WTC11 (cell line): ENCODE measurements around the gene KIAA0930. TPM values are rescaled to one million over a fixed set of nuclear protein-coding genes. Genes with fewer than 3 reads are reported as not detected.

ENCODE experiments used
- ATAC-seq: fragments of 200-7000 bp; cut with Tn5 transposase; 2 replicates; pipeline ENCODE4 v1.10.0; 2021; ENCODE audit warnings: mild to moderate bottlenecking, moderate library complexity
- CTCF ChIA-PET: fragments of 300-600 bp; sonication (Branson Sonifier 250); formaldehyde crosslinking; loops from one replicate; lab custom pipeline; 2021; ENCODE audit warnings: antibody characterized with exemption; lab: Charles Lee
- POLR2A ChIA-PET: fragments of 350-600 bp; sonication (Branson Sonifier 250); formaldehyde crosslinking; loops from one replicate; lab custom pipeline; 2021; ENCODE audit warnings: antibody characterized with exemption; lab: Charles Lee
- DNase-seq: peaks from one replicate; pipeline ENCODE4 v3.0.0; 2021; ENCODE audit warnings: low spot score
- H3K27ac Mint-ChIP-seq: 2 replicates; pipeline ENCODE4 v1.8.0; 2021; ENCODE audit warnings: mixed read lengths
- H3K27me3 Mint-ChIP-seq: 2 replicates; pipeline ENCODE4 v1.8.0; 2021; ENCODE audit warnings: low read depth, mild to moderate bottlenecking, moderate library complexity, mixed read lengths
- H3K36me3 Mint-ChIP-seq: 2 replicates; pipeline ENCODE4 v1.8.0; 2021; ENCODE audit warnings: mixed read lengths
- H3K4me1 Mint-ChIP-seq: 2 replicates; pipeline ENCODE4 v1.8.0; 2022; ENCODE audit warnings: mixed read lengths
- H3K4me3 Mint-ChIP-seq: 2 replicates; pipeline ENCODE4 v1.8.0; 2021; ENCODE audit warnings: mild to moderate bottlenecking, moderate library complexity, mixed read lengths
- H3K9me3 Mint-ChIP-seq: 2 replicates; pipeline ENCODE4 v1.8.0; 2021; ENCODE audit warnings: mixed read lengths
- CTCF ChIP-seq: fragments of 200-600 bp; IDR thresholded peaks from 2 replicates; pipeline ENCODE4 v1.8.0; 2022; ENCODE audit warnings: antibody characterized with exemption
- E2F4 ChIP-seq: sonication (generic); formaldehyde crosslinking; IDR thresholded peaks from 2 replicates; pipeline ENCODE4 v1.8.1; 2022; ENCODE audit warnings: low read depth, mild to moderate bottlenecking, moderate library complexity, missing genetic modification reagents, borderline replicate concordance
- FOXJ3 ChIP-seq: sonication (generic); formaldehyde crosslinking; IDR thresholded peaks from 2 replicates; pipeline ENCODE4 v1.9.0; 2021; ENCODE audit warnings: missing genetic modification reagents, mild to moderate bottlenecking, borderline replicate concordance
- FOXP1 ChIP-seq: sonication (generic); formaldehyde crosslinking; IDR thresholded peaks from 2 replicates; pipeline ENCODE4 v1.8.0; 2022; ENCODE audit warnings: missing genetic modification reagents, mild to moderate bottlenecking, moderate library complexity, borderline replicate concordance
- HMGXB4 ChIP-seq: sonication (generic); formaldehyde crosslinking; IDR thresholded peaks from 2 replicates; pipeline ENCODE4 v1.8.1; 2023; ENCODE audit warnings: mild to moderate bottlenecking, moderate library complexity, missing genetic modification reagents
- IRF1 ChIP-seq: sonication (generic); formaldehyde crosslinking; IDR thresholded peaks from 2 replicates; pipeline ENCODE4 v1.8.0; 2023; ENCODE audit warnings: missing genetic modification reagents
- NFE2L1 ChIP-seq: sonication (generic); formaldehyde crosslinking; IDR thresholded peaks from 2 replicates; pipeline ENCODE4 v1.8.1; 2023; ENCODE audit warnings: missing genetic modification reagents
- RELA ChIP-seq: sonication (generic); formaldehyde crosslinking; IDR thresholded peaks from 2 replicates; pipeline ENCODE4 v1.8.1; 2022; ENCODE audit warnings: missing genetic modification reagents, mild to moderate bottlenecking, borderline replicate concordance
- SMAD4 ChIP-seq: sonication (generic); formaldehyde crosslinking; IDR thresholded peaks from 2 replicates; pipeline ENCODE4 v1.8.0; 2022; ENCODE audit warnings: mild to moderate bottlenecking, missing genetic modification reagents
- total RNA-seq: library from RNA; stranded (reverse); gene quantifications from 3 replicates; pipeline ENCODE4 v1.2.3, GENCODE V29; 2021
- TF ChIP-seq, protein P1 (sequence below): fragments of 250-450 bp; sonication (Bioruptor Pico); IDR thresholded peaks from 2 replicates; pipeline ENCODE4 v1.9.0; 2021; ENCODE audit warnings: mild to moderate bottlenecking

The KIAA0930 gene
- total RNA-seq, 1 experiment from 2014 or later: 62.1 TPM

GRCh38 chr22:45210577-45210976 is 30.1 kb downstream of the KIAA0930 start:
- Mint-ChIP-seq H3K27me3 (no peaks in the 10 kb centered on the region), H3K27ac (no peak overlapping the region), H3K9me3 (no peaks in the 10 kb centered on the region), H3K4me1 (peaks cover 21% of the 10 kb centered on the region), H3K36me3 (no peaks in the 10 kb centered on the region; the same call in 1 of the 2 replicates), H3K4me3 (no peak overlapping the region)
- DNase-seq: no peak
- POLR2A ChIA-PET: no interaction called here
- ATAC-seq: no peak
- TF ChIP-seq E2F4: no peak
- TF ChIP-seq, protein P1, sequence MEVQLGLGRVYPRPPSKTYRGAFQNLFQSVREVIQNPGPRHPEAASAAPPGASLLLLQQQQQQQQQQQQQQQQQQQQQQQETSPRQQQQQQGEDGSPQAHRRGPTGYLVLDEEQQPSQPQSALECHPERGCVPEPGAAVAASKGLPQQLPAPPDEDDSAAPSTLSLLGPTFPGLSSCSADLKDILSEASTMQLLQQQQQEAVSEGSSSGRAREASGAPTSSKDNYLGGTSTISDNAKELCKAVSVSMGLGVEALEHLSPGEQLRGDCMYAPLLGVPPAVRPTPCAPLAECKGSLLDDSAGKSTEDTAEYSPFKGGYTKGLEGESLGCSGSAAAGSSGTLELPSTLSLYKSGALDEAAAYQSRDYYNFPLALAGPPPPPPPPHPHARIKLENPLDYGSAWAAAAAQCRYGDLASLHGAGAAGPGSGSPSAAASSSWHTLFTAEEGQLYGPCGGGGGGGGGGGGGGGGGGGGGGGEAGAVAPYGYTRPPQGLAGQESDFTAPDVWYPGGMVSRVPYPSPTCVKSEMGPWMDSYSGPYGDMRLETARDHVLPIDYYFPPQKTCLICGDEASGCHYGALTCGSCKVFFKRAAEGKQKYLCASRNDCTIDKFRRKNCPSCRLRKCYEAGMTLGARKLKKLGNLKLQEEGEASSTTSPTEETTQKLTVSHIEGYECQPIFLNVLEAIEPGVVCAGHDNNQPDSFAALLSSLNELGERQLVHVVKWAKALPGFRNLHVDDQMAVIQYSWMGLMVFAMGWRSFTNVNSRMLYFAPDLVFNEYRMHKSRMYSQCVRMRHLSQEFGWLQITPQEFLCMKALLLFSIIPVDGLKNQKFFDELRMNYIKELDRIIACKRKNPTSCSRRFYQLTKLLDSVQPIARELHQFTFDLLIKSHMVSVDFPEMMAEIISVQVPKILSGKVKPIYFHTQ (CRISPR knock-in tag): no peak
- no peak for TF ChIP-seq IRF1
- TF ChIP-seq NFE2L1: no peak
- TF ChIP-seq FOXJ3 (CRISPR knock-in tag): no peak
- no peak for TF ChIP-seq SMAD4 (CRISPR knock-in tag)
- CTCF ChIA-PET: no interaction called here

GRCh38 chr22:45210174-45210573 is 30.5 kb downstream of the KIAA0930 start:
- Mint-ChIP-seq H3K4me3 (no peak overlapping the region), H3K36me3 (no peaks in the 10 kb centered on the region; the same call in 1 of the 2 replicates), H3K27me3 (no peaks in the 10 kb centered on the region), H3K27ac (no peak overlapping the region), H3K4me1 (peaks cover 21% of the 10 kb centered on the region), H3K9me3 (no peaks in the 10 kb centered on the region)
- ChIA-PET CTCF (interaction anchor here (1.0 to 2.3 kb wide), 4 partner anchors 15 to 108 kb away, joined by 7 to 18 read pairs (median 12); partner anchors contain the start of gene NUP50), POLR2A (no interaction called here)
- no peak for DNase-seq
- no peak for ATAC-seq
- no peak for TF ChIP-seq RELA (CRISPR knock-in tag)

DNA sequence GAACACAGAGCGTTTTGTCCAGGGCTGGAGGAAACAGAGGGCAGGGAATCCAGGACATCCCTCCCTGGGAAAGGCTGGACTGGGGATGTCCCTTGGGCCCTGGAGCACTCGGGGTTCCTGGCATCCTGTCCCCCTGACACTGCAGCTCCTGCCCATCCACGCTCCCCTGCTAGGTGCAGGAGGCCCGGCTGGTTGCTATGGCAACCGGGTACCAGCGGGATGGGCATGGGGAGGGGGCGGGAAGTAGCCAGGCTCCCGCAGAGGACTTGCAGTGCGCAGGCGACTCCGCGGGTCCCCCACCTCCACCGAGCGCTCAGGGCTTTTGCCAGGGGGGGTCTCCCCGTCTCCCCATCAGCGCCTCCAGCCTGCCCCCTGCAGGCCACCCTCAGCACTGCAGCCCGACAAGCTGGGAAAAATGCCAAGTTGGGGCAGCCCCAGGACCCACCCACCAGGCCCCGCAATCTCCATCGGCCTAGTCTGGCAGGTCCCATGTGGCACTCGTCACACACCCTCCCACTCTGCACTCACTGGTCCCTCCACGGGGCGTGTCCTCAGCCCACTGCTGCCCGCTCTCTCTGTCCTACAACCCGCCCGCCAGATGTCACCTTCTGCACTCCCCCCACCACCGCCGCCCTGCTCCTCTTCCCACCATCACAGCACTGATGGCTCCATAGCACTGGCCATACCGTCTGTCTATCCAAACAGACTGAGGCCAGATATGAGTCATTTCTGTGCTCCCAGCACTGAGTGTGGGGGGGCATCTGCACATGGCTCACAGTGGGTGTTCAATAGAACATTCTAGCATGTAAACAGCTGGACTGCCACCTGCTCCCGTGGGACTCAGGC is 31.5 kb downstream of the KIAA0930 start:
- ChIA-PET POLR2A (interaction anchor here (0.6 kb wide), 1 partner anchor 340 kb away, joined by 3 read pairs; no protein-coding TSS in a partner anchor), CTCF (interaction anchor here (0.5 to 2.3 kb wide), 49 partner anchors 9 to 389 kb away, joined by 3 to 49 read pairs (median 4); partner anchors contain the start of gene NUP50)
- Mint-ChIP-seq H3K9me3 (no peaks in the 10 kb centered on the region), H3K27me3 (no peaks in the 10 kb centered on the region), H3K4me3 (no peak overlapping the region), H3K36me3 (no peaks in the 10 kb centered on the region; the same call in 1 of the 2 replicates), H3K27ac (no peak overlapping the region), H3K4me1 (peaks cover 21% of the 10 kb centered on the region)
- peak; percentile 78 for ATAC-seq
- TF ChIP-seq, protein P1 (CRISPR knock-in tag): no peak
- TF ChIP-seq CTCF (peak; percentile 90), HMGXB4 (0 out of 2 replicates have a peak, but pooled peaks have one; percentile 37), FOXP1 (CRISPR knock-in tag) (0 out of 2 replicates have a peak, but pooled peaks have one; percentile 49), RELA (CRISPR knock-in tag) (no peak)
- DNase-seq: peak; percentile 84
